Naive thymus-derived CD4-positive, alpha-beta T cell (primary cell): ENCODE results near the gene PFKL. TPM values are rescaled to one million over a fixed set of nuclear protein-coding genes. Genes with fewer than 3 reads are reported as not detected.
A peak's percentile ranks its signal among the peaks of the same experiment; 100 is the strongest.

Experiments used
- ATAC-seq: fragments of 150-1000 bp; cut with Tn5 transposase; 2 replicates; pipeline ENCODE4 v1.10.0; 2021; ENCODE audit warnings: mild to moderate bottlenecking, moderate library complexity
- CTCF ChIA-PET: fragments of 350-600 bp; sonication (Branson Sonifier 250); formaldehyde crosslinking; loops from one replicate; lab custom pipeline; 2021; ENCODE audit warnings: antibody characterized with exemption; lab: Charles Lee
- POLR2A ChIA-PET: fragments of 350-600 bp; sonication (Branson Sonifier 250); formaldehyde crosslinking; loops from one replicate; lab custom pipeline; 2021; ENCODE audit warnings: antibody characterized with exemption, inconsistent platforms; lab: Charles Lee
- DNase-seq, 9 donors: peaks; one replicate each; pipeline versions ENCODE4 v3.0.0 to v3.0.0-alpha.2; 2020 to 2022; ENCODE audit warnings: mixed read lengths in 1 of 9
- H3K27ac ChIP-seq: one replicate; pipeline ENCODE4 v1.7.0; 2013; ENCODE audit warnings: mild to moderate bottlenecking, low read depth, low read length, moderate library complexity
- H3K27me3 ChIP-seq, 2 donors: one replicate each; pipeline ENCODE4 v1.7.0; 2013; ENCODE audit warnings: low read length in 2 of 2, mild to moderate bottlenecking in 2 of 2, moderate library complexity in 2 of 2; ENCODE audit not compliant: control insufficient read depth in 2 of 2, insufficient read depth in 2 of 2
- H3K36me3 ChIP-seq, 3 experiments: 1 replicate in 2 of 3; 2 replicates in 1 of 3; pipeline ENCODE4 v1.7.0; 2013; ENCODE audit warnings: low read length in 3 of 3, mild to moderate bottlenecking in 3 of 3, moderate library complexity in 1 of 3; ENCODE audit not compliant: insufficient read depth in 3 of 3, control insufficient read depth in 2 of 3
- H3K4me1 ChIP-seq, 2 donors: one replicate each; pipeline ENCODE4 v1.7.0; 2013; ENCODE audit warnings: low read length in 2 of 2, mild to moderate bottlenecking in 2 of 2, moderate library complexity in 1 of 2; ENCODE audit not compliant: control insufficient read depth in 2 of 2, insufficient read depth in 2 of 2
- H3K4me3 ChIP-seq: 2 replicates; pipeline ENCODE4 v1.7.0; 2013; ENCODE audit warnings: mild to moderate bottlenecking, low read length
- H3K9me3 ChIP-seq, 3 experiments: 1 replicate in 2 of 3; 2 replicates in 1 of 3; pipeline ENCODE4 v1.7.0; 2013; ENCODE audit warnings: low read length in 3 of 3; ENCODE audit not compliant: control insufficient read depth in 2 of 3
- H3K27ac Mint-ChIP-seq, 9 donors: one replicate each; pipeline ENCODE4 v1.8.0; 2020 to 2022; ENCODE audit warnings: mixed read lengths in 9 of 9, mild to moderate bottlenecking in 8 of 9, moderate library complexity in 5 of 9, inconsistent platforms in 2 of 9
- H3K27me3 Mint-ChIP-seq, 5 donors: one replicate each; pipeline ENCODE4 v1.8.0; 2021 to 2022; ENCODE audit warnings: mixed read lengths in 5 of 5, mild to moderate bottlenecking in 1 of 5
- H3K36me3 Mint-ChIP-seq, 5 donors: one replicate each; pipeline ENCODE4 v1.8.0; 2020 to 2022; ENCODE audit warnings: mixed read lengths in 5 of 5, mild to moderate bottlenecking in 3 of 5, inconsistent platforms in 1 of 5
- H3K4me1 Mint-ChIP-seq, 7 donors: one replicate each; pipeline ENCODE4 v1.8.0; 2020 to 2022; ENCODE audit warnings: mixed read lengths in 7 of 7, mild to moderate bottlenecking in 3 of 7, inconsistent platforms in 1 of 7
- H3K4me3 Mint-ChIP-seq, 10 donors: one replicate each; pipeline ENCODE4 v1.8.0; 2020 to 2022; ENCODE audit warnings: mild to moderate bottlenecking in 10 of 10, mixed read lengths in 10 of 10, moderate library complexity in 6 of 10, inconsistent platforms in 2 of 10
- H3K9me3 Mint-ChIP-seq, 11 donors: one replicate each; pipeline ENCODE4 v1.8.0; 2020 to 2022; ENCODE audit warnings: mixed read lengths in 11 of 11, mild to moderate bottlenecking in 4 of 11, inconsistent platforms in 1 of 11, moderate library complexity in 1 of 11
- intact Hi-C, 2 donors: fragments of 100-400 bp; cut with micrococcal nuclease; formaldehyde crosslinking; loops; one replicate each; pipeline ENCODE4 v1.15.1; 2023
- polyA plus RNA-seq, 2 donors: library from polyadenylated mRNA; unstranded; fragments of 300-500 nt; fragmentation: Illumina TruSeq; gene quantifications; one replicate each; pipeline ENCODE4 v1.2.3, GENCODE V29; 2021
- total RNA-seq, 6 experiments: library from RNA in 5 of 6; stranded (reverse) in 5 of 6; gene quantifications; 1 replicate in 5 of 6; 2 replicates in 1 of 6; pipeline ENCODE4 v1.2.3 and lab custom pipeline; 2021 to 2026

PFKL gene
- total and polyA plus RNA-seq, 7 experiments from 2014 or later, result 75.0 to 196 (median 109) TPM

DNA sequence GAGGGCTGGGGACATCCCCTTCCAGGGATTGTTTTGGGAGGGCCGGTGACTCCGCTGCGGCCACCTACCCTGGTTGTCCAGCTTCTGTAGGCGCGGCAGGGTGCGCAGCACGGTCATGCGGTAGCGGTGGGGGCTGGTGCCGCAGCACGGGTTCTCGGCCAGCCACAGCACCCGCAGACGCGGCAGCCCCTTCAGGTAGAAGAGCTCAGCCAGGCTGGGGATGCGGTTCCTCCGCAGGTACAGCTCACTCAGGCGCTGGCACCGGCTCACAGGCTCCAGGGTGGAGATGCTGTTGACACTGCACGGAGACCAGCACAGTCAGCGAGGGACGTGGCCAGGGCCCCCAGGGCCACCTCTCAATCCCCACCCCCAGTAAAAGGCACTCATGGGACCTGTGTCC lies 33.1 kb downstream of the PFKL start:
- Mint-ChIP-seq H3K27ac (no peak overlapping the region), H3K4me1 (peaks cover 0 to 12% (median 6%) of the 10 kb centered on the region in 7 donors), H3K9me3 (peaks cover 0 to 2% (median 0%) of the 10 kb centered on the region in 11 donors), H3K36me3 (peaks cover 0 to 7% (median 0%) of the 10 kb centered on the region in 5 donors), H3K4me3 (no peak overlapping the region), H3K27me3 (no peaks in the 10 kb centered on the region)
- Histone ChIP-seq H3K4me1 (peaks cover 0 to under 1% of the 10 kb centered on the region in 2 donors), H3K4me3 (no peak overlapping the region), H3K27ac (no peak overlapping the region), H3K36me3 (peaks cover 0 to 72% (median 8%) of the 10 kb centered on the region in 3 experiments), H3K9me3 (no peaks in the 10 kb centered on the region), H3K27me3 (no peaks in the 10 kb centered on the region)
- ATAC-seq (no peak), DNase-seq (no peak)
- CTCF ChIA-PET, result interaction anchor here (0.9 kb wide), 1 partner anchor 35 kb away, joined by 4 read pairs; no protein-coding TSS in a partner anchor
- POLR2A ChIA-PET, result no interaction called here
- intact Hi-C loops, result loop anchor here in 1 of 2 donors (10.0 kb wide), 1 partner anchor 92 kb away; no protein-coding TSS in a partner anchor

DNA sequence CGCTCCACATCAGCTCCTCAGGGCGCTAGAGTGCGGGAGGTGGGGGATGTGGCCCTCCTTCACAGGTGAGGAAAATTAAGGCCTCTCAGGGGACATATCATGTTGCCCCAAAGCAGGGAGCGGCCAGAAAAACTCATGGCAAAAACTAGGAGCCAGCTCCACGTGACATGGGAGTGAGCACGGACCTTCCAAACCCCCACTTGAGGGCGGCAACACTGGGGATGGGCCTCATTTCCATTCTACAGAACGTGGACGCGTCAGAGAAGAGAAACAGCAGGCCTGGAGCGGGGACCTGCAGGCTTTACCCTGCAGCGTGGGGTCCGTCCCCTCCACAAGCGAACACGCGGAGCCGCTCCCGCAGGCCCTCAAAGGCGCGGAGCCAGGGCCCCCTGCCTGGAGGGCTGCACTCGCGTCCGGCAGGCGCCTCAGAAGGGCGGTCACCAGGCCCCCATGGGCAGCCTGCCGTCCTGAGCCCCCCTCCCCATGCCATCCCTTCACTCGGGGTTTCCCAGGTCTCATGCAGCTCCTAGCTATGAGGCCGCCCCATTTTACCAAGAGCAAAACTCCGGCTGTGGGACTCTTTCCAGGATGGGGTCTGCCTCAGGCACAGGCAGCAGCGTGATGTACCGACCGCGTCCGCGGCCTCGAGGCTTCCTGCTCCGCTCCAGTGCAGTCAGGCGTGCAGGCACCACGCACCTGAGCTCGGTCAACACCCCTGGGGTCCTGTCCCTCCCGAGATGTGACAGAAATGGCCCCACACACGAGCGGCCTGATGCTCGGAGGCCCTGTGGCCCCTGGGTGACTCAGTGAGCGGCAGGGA lies 33.9 kb downstream of the PFKL start:
- H3K36me3 ChIP-seq, result peaks cover 0 to 72% (median 8%) of the 10 kb centered on the region in 3 experiments
- H3K9me3 ChIP-seq, result no peaks in the 10 kb centered on the region
- H3K4me1 ChIP-seq, result peaks cover 2 to 5% of the 10 kb centered on the region in 2 donors
- CTCF ChIA-PET, result interaction anchor here (0.9 kb wide), 1 partner anchor 36 kb away, joined by 4 read pairs; no protein-coding TSS in a partner anchor
- Mint-ChIP-seq H3K27ac (no peak overlapping the region), H3K36me3 (peaks cover 0 to 7% (median 0%) of the 10 kb centered on the region in 5 donors), H3K27me3 (no peaks in the 10 kb centered on the region), H3K4me1 (peaks cover 0 to 14% (median 9%) of the 10 kb centered on the region in 7 donors), H3K4me3 (no peak overlapping the region), H3K9me3 (peaks cover 0 to 2% (median 0%) of the 10 kb centered on the region in 11 donors)
- no peaks in the 10 kb centered on the region for H3K27me3 ChIP-seq
- ATAC-seq, result no peak
- intact Hi-C loops, result loop anchor here in 1 of 2 donors (10.0 kb wide), 1 partner anchor 91 kb away; no protein-coding TSS in a partner anchor
- POLR2A ChIA-PET, result no interaction called here
- no peak overlapping the region for H3K27ac ChIP-seq
- DNase-seq, result no peak
- no peak overlapping the region for H3K4me3 ChIP-seq

DNA sequence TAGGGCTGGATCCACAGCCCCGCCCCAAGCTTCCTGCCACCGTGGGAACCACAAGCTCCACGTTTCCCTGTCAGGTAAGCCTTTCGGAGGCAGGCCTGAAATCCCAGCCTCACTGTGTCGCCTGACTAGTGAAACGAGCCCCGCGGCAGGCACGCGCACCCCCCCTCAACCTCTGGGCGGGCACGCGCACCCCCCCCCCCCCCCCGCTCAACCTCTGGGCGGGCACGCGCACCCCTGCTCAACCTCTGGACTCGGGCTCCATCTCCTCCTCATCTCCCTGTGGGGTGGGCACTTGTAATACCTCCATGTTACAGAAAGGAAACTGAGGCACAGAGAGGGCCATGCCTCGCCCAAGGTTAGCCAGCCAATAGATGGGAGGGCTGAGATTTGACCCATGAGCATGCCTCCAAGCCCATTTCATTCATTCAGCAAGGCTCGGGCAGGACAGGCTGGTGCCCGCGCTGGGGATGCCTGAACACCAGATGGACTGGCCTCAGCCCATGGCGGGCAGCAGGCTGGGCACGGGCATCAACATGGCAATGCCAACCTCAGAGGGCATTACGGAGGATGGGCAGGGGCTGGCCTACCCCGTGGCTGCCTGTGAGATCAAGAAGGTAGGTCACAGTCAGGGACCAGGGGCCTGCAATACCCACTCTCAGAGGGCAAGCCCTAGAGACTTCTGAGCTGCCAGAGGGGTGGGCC lies 34.6 kb downstream of the PFKL start:
- ATAC-seq (no peak), DNase-seq (no peak)
- ChIA-PET CTCF (no interaction called here), POLR2A (interaction anchor here (1.2 kb wide), 1 partner anchor 459 kb away, joined by 3 read pairs; no protein-coding TSS in a partner anchor)
- Mint-ChIP-seq H3K36me3 (peaks cover 0 to 7% (median 0%) of the 10 kb centered on the region in 5 donors), H3K4me1 (peaks cover 0 to 16% (median 11%) of the 10 kb centered on the region in 7 donors), H3K9me3 (peaks cover 0 to 3% (median 0%) of the 10 kb centered on the region in 11 donors), H3K4me3 (no peak overlapping the region), H3K27ac (no peak overlapping the region), H3K27me3 (no peaks in the 10 kb centered on the region)
- H3K27ac ChIP-seq, result no peak overlapping the region
- peaks cover 0 to 72% (median 8%) of the 10 kb centered on the region in 3 experiments for H3K36me3 ChIP-seq
- no peaks in the 10 kb centered on the region for H3K27me3 ChIP-seq
- H3K9me3 ChIP-seq, result no peaks in the 10 kb centered on the region
- H3K4me1 ChIP-seq, result peaks cover 2 to 5% of the 10 kb centered on the region in 2 donors
- intact Hi-C loops, result loop anchor here in 1 of 2 donors (5.0 to 10.0 kb wide), 3 partner anchors 90 to 1362 kb away; partner anchors contain the start of genes PCBP3 and PKNOX1
- H3K4me3 ChIP-seq, result no peak overlapping the region

GRCh38 chr21:44335266-44336059 lies 35.6 kb downstream of the PFKL start:
- ChIA-PET POLR2A (interaction anchor here (1.2 kb wide), 1 partner anchor 458 kb away, joined by 3 read pairs; no protein-coding TSS in a partner anchor), CTCF (no interaction called here)
- Histone ChIP-seq H3K4me3 (no peak overlapping the region), H3K27me3 (no peaks in the 10 kb centered on the region), H3K4me1 (peaks cover 10 to 14% of the 10 kb centered on the region in 2 donors), H3K36me3 (peaks cover 0 to 64% (median 8%) of the 10 kb centered on the region in 3 experiments), H3K9me3 (no peaks in the 10 kb centered on the region), H3K27ac (no peak overlapping the region)
- H3K4me1 Mint-ChIP-seq, result peaks cover 1 to 26% (median 21%) of the 10 kb centered on the region in 7 donors
- H3K36me3 Mint-ChIP-seq, result peaks cover 0 to 7% (median 0%) of the 10 kb centered on the region in 5 donors
- H3K27ac Mint-ChIP-seq, result peak overlapping the region in 1 of 9 donors; percentile 30
- H3K4me3 Mint-ChIP-seq, result no peak overlapping the region
- H3K27me3 Mint-ChIP-seq, result no peaks in the 10 kb centered on the region
- ATAC-seq (no peak), DNase-seq (no peak)
- H3K9me3 Mint-ChIP-seq, result peaks cover 0 to 5% (median 0%) of the 10 kb centered on the region in 11 donors
- intact Hi-C loops, result loop anchor here in 1 of 2 donors (5.0 to 10.0 kb wide), 3 partner anchors 89 to 1363 kb away; partner anchors contain the start of genes PCBP3 and PKNOX1

- peaks cover 0 to 46% (median 3%) of the 10 kb centered on the region in 3 experiments for H3K36me3 ChIP-seq
- no peak overlapping the region for H3K27ac ChIP-seq
- Mint-ChIP-seq H3K4me1 (peaks cover 4 to 33% (median 24%) of the 10 kb centered on the region in 7 donors), H3K4me3 (peak overlapping the region; percentile 2 to 87 (median 66)), H3K27me3 (no peaks in the 10 kb centered on the region), H3K36me3 (peaks cover 0 to 4% (median 0%) of the 10 kb centered on the region in 5 donors), H3K27ac (peak overlapping the region in 8 of 9 donors; percentile 82 to 93 (median 90)), H3K9me3 (peaks cover 0 to 3% (median 0%) of the 10 kb centered on the region in 11 donors)
- DNase-seq (no peak), ATAC-seq (no peak)
- H3K4me3 ChIP-seq, result no peak overlapping the region
- ChIA-PET CTCF (interaction anchor here (1.5 kb wide), 1 partner anchor 36 kb away, joined by 4 read pairs; no protein-coding TSS in a partner anchor), POLR2A (interaction anchor here (0.7 to 4.6 kb wide), 3 partner anchors 8 to 252 kb away, joined by 4 to 37 read pairs (median 5); partner anchors contain the start of gene TRPM2)
- no peaks in the 10 kb centered on the region for H3K9me3 ChIP-seq
- peaks cover 10 to 15% of the 10 kb centered on the region in 2 donors for H3K4me1 ChIP-seq
- no peaks in the 10 kb centered on the region for H3K27me3 ChIP-seq
- intact Hi-C loops, result loop anchor here in 1 of 2 donors (5.0 to 10.0 kb wide), 3 partner anchors 87 to 1365 kb away; partner anchors contain the start of genes PCBP3 and PKNOX1
These were observed 37.6 kb downstream of the PFKL start for GRCh38 chr21:44337449-44337848.
